ENCODE results near the gene NFAM1.

GRCh38 chr22:42437488-42438292, 5.5 kb upstream of the NFAM1 start:
- TF ChIP-seq CTCF (IDR thresholded peaks at IDR 0.05): peak; percentile 95 to 99 (median 97)
- TF ChIP-seq POLR2A (IDR thresholded peaks at IDR 0.05): no peak

Measured in adrenal gland (tissue), 5 donors.